Measurements from ENCODE around the gene NAGS. TPM values are rescaled to one million over a fixed set of nuclear protein-coding genes. Genes with fewer than 3 reads are reported as not detected.

The NAGS gene
- total RNA-seq, 1 donor from 2014 or later: 0.11 TPM

DNA sequence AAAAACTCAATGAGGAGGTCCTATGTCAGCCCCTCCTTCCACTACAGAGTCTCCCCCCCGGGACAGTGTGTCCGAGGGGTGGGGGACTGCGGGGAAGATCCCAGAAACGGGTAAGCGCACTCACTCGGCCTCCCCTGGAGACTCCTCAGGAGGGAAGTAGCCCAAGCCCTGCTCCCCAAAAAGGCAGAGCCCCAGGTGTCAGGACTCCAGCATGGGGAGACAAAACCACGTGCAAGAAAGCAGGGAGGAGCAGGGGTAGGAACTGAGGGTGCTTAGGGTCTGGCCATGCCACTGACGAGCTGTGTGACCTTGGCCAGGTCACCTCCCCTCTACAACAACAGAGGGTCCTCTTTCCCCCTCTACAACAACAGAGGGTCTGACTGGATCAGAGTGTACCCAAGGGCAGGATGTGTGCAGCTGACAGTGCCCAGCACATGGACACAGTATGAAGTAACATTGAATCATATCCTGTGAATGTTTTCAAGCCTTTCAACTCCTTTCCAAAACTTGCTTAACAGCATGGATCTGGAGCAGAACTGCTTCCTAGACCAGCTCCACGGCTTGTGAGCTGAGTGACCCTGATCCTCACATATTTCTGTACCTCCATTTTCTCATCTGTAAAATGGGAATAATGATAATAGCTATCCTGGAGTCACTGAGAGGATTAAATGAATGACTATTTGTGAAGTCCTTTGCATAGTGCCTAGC lies 2.1 kb upstream of the NAGS start:
- intact Hi-C loops (cut with micrococcal nuclease): no loop called here
- Histone ChIP-seq H3K36me3 (no peaks in the 10 kb centered on the region), H3K9me3 (replicated peaks) (no peaks in the 10 kb centered on the region), H3K4me3 (no peak overlapping the region), H3K4me1 (peaks cover 29% of the 10 kb centered on the region), H3K27me3 (ENCODE audit: low read depth) (peaks cover 41% of the 10 kb centered on the region), H3K27ac (replicated peaks) (no peak overlapping the region)
- no peak for TF ChIP-seq CTCF (IDR thresholded peaks at IDR 0.05; ENCODE audit: borderline replicate concordance)
- no peak for DNase-seq

GRCh38 chr17:44004761-44005526 lies 522 bp downstream of the NAGS start:
- Histone ChIP-seq H3K9me3 (replicated peaks) (no peaks in the 10 kb centered on the region), H3K27me3 (ENCODE audit: low read depth) (peaks cover 41% of the 10 kb centered on the region), H3K4me3 (peak overlapping the region; percentile 81), H3K36me3 (peaks cover 4% of the 10 kb centered on the region), H3K27ac (replicated peaks) (no peak overlapping the region), H3K4me1 (peaks cover 43% of the 10 kb centered on the region)
- DNase-seq: no peak
- intact Hi-C loops (cut with micrococcal nuclease): no loop called here
- no peak for TF ChIP-seq CTCF (IDR thresholded peaks at IDR 0.05; ENCODE audit: borderline replicate concordance)

GRCh38 chr17:44005527-44006271 lies 1.3 kb downstream of the NAGS start:
- peaks cover 41% of the 10 kb centered on the region for H3K27me3 ChIP-seq (ENCODE audit: low read depth)
- DNase-seq: no peak
- peaks cover 43% of the 10 kb centered on the region for H3K4me1 ChIP-seq
- H3K36me3 ChIP-seq: peaks cover 4% of the 10 kb centered on the region
- H3K9me3 ChIP-seq (replicated peaks): no peaks in the 10 kb centered on the region
- no peak overlapping the region for H3K27ac ChIP-seq (replicated peaks)
- TF ChIP-seq CTCF (IDR thresholded peaks at IDR 0.05; ENCODE audit: borderline replicate concordance): no peak
- H3K4me3 ChIP-seq: peak overlapping the region; percentile 81
- intact Hi-C loops (cut with micrococcal nuclease): no loop called here

DNA sequence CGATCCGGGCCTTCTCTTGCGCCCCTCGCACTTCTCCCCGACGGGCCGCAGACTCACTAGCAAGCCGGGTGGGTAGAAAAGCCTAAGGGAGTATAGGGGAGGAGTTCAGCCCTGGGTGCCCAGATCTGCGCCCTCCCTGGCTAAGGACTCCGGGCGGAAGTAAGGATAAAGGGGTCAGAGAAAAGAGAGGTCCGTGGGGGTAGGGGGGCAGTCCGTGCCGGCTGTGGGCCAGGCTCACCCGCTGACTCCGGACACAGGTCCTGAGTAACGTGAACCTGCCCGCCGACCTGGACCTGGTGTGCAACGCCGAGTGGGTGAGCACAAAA lies 1.8 kb downstream of the NAGS start:
- intact Hi-C loops (cut with micrococcal nuclease): no loop called here
- TF ChIP-seq CTCF (IDR thresholded peaks at IDR 0.05; ENCODE audit: borderline replicate concordance): no peak
- DNase-seq: no peak
- Histone ChIP-seq H3K4me3 (peak overlapping the region; percentile 81), H3K9me3 (replicated peaks) (no peaks in the 10 kb centered on the region), H3K36me3 (peaks cover 4% of the 10 kb centered on the region), H3K27ac (replicated peaks) (no peak overlapping the region), H3K27me3 (ENCODE audit: low read depth) (peaks cover 39% of the 10 kb centered on the region), H3K4me1 (peaks cover 48% of the 10 kb centered on the region)

- peak overlapping the region; percentile 81 for H3K4me3 ChIP-seq
- no peaks in the 10 kb centered on the region for H3K9me3 ChIP-seq (replicated peaks)
- DNase-seq: peak; percentile 98
- peaks cover 4% of the 10 kb centered on the region for H3K36me3 ChIP-seq
- intact Hi-C loops (cut with micrococcal nuclease): no loop called here
- TF ChIP-seq CTCF (IDR thresholded peaks at IDR 0.05; ENCODE audit: borderline replicate concordance): peak; percentile 71
- H3K27me3 ChIP-seq (ENCODE audit: low read depth): peaks cover 34% of the 10 kb centered on the region
- H3K4me1 ChIP-seq: peaks cover 53% of the 10 kb centered on the region
- peak overlapping the region; percentile 50 for H3K27ac ChIP-seq (replicated peaks)
Observed at GRCh38 chr17:44006598-44007345, 2.4 kb downstream of the NAGS start.

Data from left ventricle myocardium inferior (tissue), 1 donor.